Ishikawa (cell line): ENCODE data around the gene STPG3.
A peak's percentile ranks its signal among the peaks of the same experiment; 100 is the strongest.

Source experiments
- CEBPB ChIP-seq: IDR thresholded peaks from 2 replicates; pipeline ENCODE4 v1.6.1; 2012
- CREB1 ChIP-seq: IDR thresholded peaks from 2 replicates; pipeline ENCODE4 v1.6.1; 2012; ENCODE audit warnings: low read depth
- EGR1 ChIP-seq: IDR thresholded peaks from 2 replicates; pipeline ENCODE4 v1.6.1; 2012
- EP300 ChIP-seq: IDR thresholded peaks from 2 replicates; pipeline ENCODE4 v1.6.1; 2012; ENCODE audit warnings: borderline replicate concordance
- FOXM1 ChIP-seq: IDR thresholded peaks from 2 replicates; pipeline ENCODE4 v1.6.1; 2012; ENCODE audit warnings: low read depth, borderline replicate concordance
- NFIC ChIP-seq: IDR thresholded peaks from 2 replicates; pipeline ENCODE4 v1.6.1; 2012
- RAD21 ChIP-seq: IDR thresholded peaks from 2 replicates; pipeline ENCODE4 v1.6.1; 2012; ENCODE audit warnings: low read depth
- TAF1 ChIP-seq: IDR thresholded peaks from 2 replicates; pipeline ENCODE4 v1.6.1; 2012; ENCODE audit warnings: low read depth, mild to moderate bottlenecking
- TCF12 ChIP-seq: IDR thresholded peaks from 2 replicates; pipeline ENCODE4 v1.6.1; 2012; ENCODE audit warnings: low read depth
- TEAD4 ChIP-seq: IDR thresholded peaks from 2 replicates; pipeline ENCODE4 v1.6.1; 2012
- YY1 ChIP-seq: IDR thresholded peaks from 2 replicates; pipeline ENCODE4 v1.6.1; 2012; ENCODE audit warnings: low read depth
- ZBTB7A ChIP-seq: IDR thresholded peaks from 2 replicates; pipeline ENCODE4 v1.6.1; 2012; ENCODE audit warnings: low read depth
- TF ChIP-seq, protein P1 (sequence below): IDR thresholded peaks from 2 replicates; pipeline ENCODE4 v1.6.1; 2012
- TF ChIP-seq, protein P2 (sequence below): IDR thresholded peaks from 2 replicates; pipeline ENCODE4 v1.6.1; 2012
- TF ChIP-seq, protein P3 (sequence below): IDR thresholded peaks from 2 replicates; pipeline ENCODE4 v1.6.1; 2012; ENCODE audit warnings: low read depth, mild to moderate bottlenecking

Gene STPG3

DNA sequence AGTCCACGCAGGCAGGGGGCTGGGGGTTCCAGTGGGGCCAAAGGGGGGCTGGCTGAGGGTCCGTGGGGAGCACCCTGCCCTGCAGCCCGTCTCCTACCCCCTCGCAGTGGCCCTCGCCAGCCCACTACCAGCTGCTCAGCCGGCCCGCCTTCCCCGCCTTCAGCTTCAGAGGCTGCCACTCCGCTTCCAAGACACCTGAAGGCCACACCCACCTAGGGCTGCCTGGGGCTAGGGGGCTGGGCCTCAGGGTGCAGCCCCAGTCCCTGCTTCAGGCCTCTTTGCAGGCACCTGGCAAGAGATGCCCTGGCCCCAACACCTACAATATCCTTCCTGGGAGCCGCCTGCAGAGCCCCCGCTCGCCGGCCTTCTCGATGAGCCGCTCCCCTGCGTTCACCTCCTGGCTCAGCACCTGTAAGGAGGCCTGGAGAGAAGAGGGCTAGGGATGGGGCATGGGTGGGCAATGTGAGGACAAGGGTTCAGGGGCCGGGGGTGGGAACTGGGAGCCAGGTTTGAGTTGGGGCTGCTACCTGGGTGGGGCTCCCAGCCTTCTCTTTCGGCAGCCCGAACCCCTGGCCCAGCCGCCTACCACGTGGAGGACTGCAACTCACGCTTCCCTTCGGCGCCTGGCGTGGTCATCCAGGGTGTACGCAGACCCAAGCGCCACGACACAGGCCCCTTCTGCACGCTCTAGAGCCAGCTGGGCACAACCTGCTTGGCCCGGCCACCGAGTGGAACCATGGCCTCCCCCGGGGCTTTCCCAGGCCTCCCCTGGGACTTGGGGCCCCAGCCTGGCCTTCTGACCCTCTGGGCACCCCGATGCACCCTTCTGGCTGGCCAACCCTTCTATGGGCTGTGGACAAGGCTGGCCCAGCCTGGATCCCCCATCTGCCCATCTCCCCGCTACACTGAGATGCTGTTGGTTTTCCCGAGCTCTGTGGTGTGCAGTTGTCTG, 1.7 kb downstream of the STPG3 start:
- no peak for TF ChIP-seq TAF1
- no peak for TF ChIP-seq YY1
- peak; percentile 43; the same call in 1 of the 2 replicates for TF ChIP-seq ZBTB7A
- TF ChIP-seq, protein P1, sequence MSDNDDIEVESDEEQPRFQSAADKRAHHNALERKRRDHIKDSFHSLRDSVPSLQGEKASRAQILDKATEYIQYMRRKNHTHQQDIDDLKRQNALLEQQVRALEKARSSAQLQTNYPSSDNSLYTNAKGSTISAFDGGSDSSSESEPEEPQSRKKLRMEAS = peak; percentile 48; the same call in 1 of the 2 replicates

DNA sequence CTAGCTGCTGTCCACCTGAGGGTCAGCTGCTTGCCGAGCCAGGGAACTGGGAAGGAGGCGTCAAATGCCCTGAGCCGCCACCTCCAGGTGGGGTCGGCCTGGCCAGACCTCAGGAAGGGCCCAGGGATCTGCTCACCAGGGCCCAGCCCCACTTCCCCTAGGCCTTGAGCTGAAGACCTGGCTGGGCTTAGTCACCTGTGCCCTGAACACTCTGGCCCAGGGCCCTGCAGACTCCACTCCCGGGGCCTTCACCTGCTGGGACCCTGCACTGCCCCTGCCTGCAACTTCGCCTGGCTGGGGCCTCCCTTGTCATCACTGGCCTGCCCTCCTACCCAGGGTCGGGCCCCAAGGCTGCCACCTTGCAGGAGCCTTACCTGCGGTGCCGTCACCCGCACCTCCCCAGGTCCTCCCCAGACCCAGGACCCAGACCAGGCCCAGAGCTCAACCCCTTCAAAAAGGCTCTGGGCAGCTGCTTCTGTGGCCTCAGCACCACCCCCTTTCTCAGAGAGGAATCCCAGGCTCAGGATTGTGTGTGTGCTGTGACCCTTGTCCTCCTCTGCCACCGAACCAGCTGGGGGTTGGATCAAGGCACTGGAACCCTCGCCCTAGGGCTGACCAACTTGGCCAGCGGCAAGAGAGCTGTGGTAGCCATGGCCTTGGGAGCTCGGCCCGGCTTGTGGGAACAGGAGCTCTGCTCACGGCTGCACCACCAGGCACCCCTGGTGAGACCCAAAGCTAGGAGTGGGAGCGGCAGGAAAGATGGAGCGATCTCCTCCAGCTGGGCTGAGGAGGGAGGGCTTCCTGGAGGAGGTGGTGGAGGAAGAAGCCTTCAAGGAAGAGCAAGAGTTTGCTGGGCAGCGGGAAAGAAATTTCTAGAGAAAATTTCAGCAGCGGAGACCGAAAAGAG, 2.9 kb downstream of the STPG3 start:
- peak; percentile 5; the same call in 1 of the 2 replicates for TF ChIP-seq YY1
- TF ChIP-seq, protein P1 = peak; percentile 43
- no peak for TF ChIP-seq CEBPB

DNA sequence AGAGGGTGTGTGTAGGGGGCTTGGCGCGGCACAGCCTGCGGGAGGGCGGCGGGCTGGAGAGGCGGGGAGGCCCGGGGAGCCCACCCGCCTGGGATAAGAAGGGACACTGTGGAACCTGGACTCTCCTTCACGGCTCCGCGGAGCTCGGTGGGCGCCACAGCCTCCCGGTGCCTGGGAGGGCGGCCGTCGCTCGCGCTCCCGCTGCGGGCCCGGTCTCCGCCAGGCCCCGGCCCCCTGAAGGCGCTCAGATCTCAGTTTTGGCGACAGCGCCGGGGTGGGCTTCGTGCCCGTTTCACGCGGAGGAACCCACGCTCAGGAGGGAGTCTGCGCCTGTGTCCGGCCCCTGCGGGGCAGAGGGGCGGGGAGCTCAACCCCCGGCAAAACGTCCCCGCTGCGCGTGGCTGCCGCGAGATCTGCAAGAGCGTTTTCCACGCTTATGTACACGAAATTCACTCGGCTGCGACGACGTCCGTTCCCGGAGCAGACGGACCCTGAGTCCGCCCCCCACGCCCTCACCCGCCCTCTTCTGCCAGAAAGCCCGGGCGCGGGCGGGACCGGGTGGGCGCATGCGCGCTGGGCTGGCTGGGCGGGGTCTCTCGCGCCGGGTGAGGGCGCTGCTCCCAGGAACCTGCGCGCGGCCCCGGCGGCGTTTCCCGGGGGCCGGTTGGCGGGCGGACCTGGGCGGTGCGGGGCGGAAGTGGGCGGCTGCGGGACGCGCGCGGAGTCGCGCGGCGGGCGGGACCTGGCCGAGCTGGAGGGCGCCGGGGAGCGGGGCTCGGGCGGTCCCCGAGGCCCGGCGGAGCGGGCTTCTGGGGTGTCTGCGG, 3.8 kb downstream of the STPG3 start, which contains the start of gene NELFB:
TSS of gene NELFB (plus strand) at position 704 of the 824 bp plus-strand sequence.
- TF ChIP-seq TEAD4 (peak; percentile 16; the same call in 1 of the 2 replicates), ZBTB7A (peak; percentile 71; the same call in 1 of the 2 replicates), CREB1 (no peak)
- TF ChIP-seq, protein P1 = peak; percentile 60; the same call in 1 of the 2 replicates
- TF ChIP-seq, protein P2, sequence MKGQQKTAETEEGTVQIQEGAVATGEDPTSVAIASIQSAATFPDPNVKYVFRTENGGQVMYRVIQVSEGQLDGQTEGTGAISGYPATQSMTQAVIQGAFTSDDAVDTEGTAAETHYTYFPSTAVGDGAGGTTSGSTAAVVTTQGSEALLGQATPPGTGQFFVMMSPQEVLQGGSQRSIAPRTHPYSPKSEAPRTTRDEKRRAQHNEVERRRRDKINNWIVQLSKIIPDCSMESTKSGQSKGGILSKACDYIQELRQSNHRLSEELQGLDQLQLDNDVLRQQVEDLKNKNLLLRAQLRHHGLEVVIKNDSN = peak; percentile 32; the same call in 1 of the 2 replicates

DNA sequence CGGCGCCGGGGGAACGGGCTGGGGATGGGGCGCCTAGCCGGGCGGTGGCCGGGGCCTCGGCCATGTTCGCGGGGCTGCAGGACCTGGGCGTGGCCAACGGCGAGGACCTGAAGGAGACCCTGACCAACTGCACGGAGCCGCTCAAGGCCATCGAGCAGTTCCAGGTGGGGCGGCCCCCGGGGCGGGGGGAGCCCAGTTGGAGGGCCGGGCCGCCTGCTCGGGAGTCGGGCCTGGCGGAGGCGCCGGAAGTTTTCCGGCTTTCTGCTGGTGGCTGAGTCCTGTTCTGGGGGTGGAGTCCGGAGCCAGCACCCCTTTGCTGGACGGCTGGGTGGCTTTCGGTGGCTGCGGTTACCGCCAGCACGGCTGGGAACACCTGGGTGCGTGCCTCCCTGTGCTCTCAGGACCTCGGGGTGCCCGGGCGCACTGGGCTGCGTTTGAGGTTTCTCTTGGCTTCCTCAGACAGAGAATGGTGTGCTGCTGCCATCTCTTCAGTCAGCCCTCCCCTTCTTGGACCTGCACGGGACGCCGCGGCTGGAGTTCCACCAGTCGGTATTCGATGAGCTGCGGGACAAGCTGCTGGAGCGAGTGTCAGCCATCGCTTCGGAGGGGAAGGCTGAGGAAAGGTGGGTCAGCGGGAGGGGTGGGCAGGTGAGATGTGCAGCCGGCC, 4.5 kb downstream of the STPG3 start:
- TF ChIP-seq, protein P3, sequence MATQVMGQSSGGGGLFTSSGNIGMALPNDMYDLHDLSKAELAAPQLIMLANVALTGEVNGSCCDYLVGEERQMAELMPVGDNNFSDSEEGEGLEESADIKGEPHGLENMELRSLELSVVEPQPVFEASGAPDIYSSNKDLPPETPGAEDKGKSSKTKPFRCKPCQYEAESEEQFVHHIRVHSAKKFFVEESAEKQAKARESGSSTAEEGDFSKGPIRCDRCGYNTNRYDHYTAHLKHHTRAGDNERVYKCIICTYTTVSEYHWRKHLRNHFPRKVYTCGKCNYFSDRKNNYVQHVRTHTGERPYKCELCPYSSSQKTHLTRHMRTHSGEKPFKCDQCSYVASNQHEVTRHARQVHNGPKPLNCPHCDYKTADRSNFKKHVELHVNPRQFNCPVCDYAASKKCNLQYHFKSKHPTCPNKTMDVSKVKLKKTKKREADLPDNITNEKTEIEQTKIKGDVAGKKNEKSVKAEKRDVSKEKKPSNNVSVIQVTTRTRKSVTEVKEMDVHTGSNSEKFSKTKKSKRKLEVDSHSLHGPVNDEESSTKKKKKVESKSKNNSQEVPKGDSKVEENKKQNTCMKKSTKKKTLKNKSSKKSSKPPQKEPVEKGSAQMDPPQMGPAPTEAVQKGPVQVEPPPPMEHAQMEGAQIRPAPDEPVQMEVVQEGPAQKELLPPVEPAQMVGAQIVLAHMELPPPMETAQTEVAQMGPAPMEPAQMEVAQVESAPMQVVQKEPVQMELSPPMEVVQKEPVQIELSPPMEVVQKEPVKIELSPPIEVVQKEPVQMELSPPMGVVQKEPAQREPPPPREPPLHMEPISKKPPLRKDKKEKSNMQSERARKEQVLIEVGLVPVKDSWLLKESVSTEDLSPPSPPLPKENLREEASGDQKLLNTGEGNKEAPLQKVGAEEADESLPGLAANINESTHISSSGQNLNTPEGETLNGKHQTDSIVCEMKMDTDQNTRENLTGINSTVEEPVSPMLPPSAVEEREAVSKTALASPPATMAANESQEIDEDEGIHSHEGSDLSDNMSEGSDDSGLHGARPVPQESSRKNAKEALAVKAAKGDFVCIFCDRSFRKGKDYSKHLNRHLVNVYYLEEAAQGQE = no peak
- TF ChIP-seq TAF1 (no peak), CEBPB (no peak), EGR1 (no peak), TEAD4 (no peak), FOXM1 (no peak), YY1 (0 out of 2 replicates have a peak, but pooled peaks have one; percentile 56), EP300 (no peak), ZBTB7A (no peak), TCF12 (0 out of 2 replicates have a peak, but pooled peaks have one; percentile 13), RAD21 (no peak), NFIC (no peak), CREB1 (no peak)
- TF ChIP-seq, protein P1 = 0 out of 2 replicates have a peak, but pooled peaks have one; percentile 21
- TF ChIP-seq, protein P2 = no peak

DNA sequence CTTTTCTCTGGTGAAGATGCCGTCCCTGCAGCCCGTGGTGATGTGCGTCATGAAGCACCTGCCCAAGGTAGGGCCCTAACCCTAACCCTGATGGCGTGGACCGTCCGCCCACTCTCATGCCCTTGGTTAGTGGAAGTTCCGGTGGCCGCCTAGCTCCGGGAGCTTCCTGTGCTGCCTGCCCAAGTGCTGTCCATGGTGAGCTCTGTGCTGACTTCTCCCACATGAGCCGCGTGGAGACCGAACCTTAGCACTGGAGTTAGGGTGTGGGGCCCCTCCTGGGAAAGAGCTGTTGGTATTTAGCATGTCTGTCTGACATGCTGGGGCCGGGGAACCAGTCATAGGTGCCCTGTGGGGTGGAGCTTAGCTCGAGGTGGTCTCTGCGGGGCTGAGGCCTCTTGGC, 5.3 kb downstream of the STPG3 start:
- no peak for TF ChIP-seq CREB1
- TF ChIP-seq NFIC = no peak
- TF ChIP-seq, protein P3 = no peak
- TF ChIP-seq EP300 = no peak
- no peak for TF ChIP-seq TCF12
- no peak for TF ChIP-seq EGR1
- TF ChIP-seq YY1 = no peak
- TF ChIP-seq RAD21 = no peak
- TF ChIP-seq TEAD4 = no peak
- TF ChIP-seq CEBPB = no peak
